Activated CD8-positive, alpha-beta memory T cell treated with anti-CD3 and anti-CD28 coated beads, Interleukin-2, amount 50 U/mL, for 24 hours (primary cell): ENCODE data around the gene HELQ.
"Not testable (repeated sequence)": the region's sequence is repeated elsewhere in the genome, so short reads cannot be mapped to it uniquely, and the experiment has no call there.

Experiments used
- DNase-seq: peaks from one replicate; pipeline ENCODE4 v3.0.0-alpha.2; 2020; ENCODE audit errors: extremely low read depth

The HELQ gene

GRCh38 chr4:83431200-83431599, 24.4 kb downstream of the HELQ start:
- no peak for DNase-seq

GRCh38 chr4:83418211-83418610, 37.4 kb downstream of the HELQ start:
- no peak for DNase-seq

- no peak for DNase-seq
Measured at GRCh38 chr4:83417566-83417965, 38.1 kb downstream of the HELQ start.

GRCh38 chr4:83413676-83414075, 41.9 kb downstream of the HELQ start:
- DNase-seq, result no peak

- no peak for DNase-seq
Measured at GRCh38 chr4:83408908-83409307, 46.7 kb downstream of the HELQ start.

GRCh38 chr4:83405844-83406816, 49.5 kb downstream of the HELQ start:
- DNase-seq, result no peak

GRCh38 chr4:83398158-83398557, 57.5 kb downstream of the HELQ start:
- DNase-seq, result not testable (repeated sequence)

- no peak for DNase-seq
Measured at GRCh38 chr4:83393908-83394307, 61.7 kb downstream of the HELQ start.

GRCh38 chr4:83392562-83392961, 63.1 kb downstream of the HELQ start:
- DNase-seq, result no peak

GRCh38 chr4:83390944-83391343, 64.7 kb downstream of the HELQ start:
- no peak for DNase-seq

- DNase-seq, result no peak
Measured at GRCh38 chr4:83389756-83390505, 65.7 kb downstream of the HELQ start.

- no peak for DNase-seq
Measured at GRCh38 chr4:83389037-83389720, 66.4 kb downstream of the HELQ start.

- DNase-seq, result no peak
Measured at GRCh38 chr4:83388313-83388676, 67.3 kb downstream of the HELQ start.

GRCh38 chr4:83387476-83388312, 67.9 kb downstream of the HELQ start:
- DNase-seq, result no peak

- no peak for DNase-seq
Measured at GRCh38 chr4:83387012-83387411, 68.6 kb downstream of the HELQ start.

GRCh38 chr4:83382850-83383249, 72.8 kb downstream of the HELQ start:
- no peak for DNase-seq

- no peak for DNase-seq
Measured at GRCh38 chr4:83381173-83381572, 74.5 kb downstream of the HELQ start.

GRCh38 chr4:83378419-83378818, 77.2 kb downstream of the HELQ start:
- no peak for DNase-seq

GRCh38 chr4:83372931-83373330, 82.7 kb downstream of the HELQ start:
- DNase-seq, result no peak

- no peak for DNase-seq
Measured at GRCh38 chr4:83371936-83372335, 83.7 kb downstream of the HELQ start.

GRCh38 chr4:83371235-83371634, 84.4 kb downstream of the HELQ start:
- no peak for DNase-seq

GRCh38 chr4:83370640-83370906, 85.0 kb downstream of the HELQ start:
- no peak for DNase-seq
